GM19468 (cell line): Measurements from ENCODE around the gene CCDC172.

Source experiments
- ATAC-seq: cut with Tn5 transposase; IDR thresholded peaks from one replicate; pipeline ENCODE4 v1.9.1; 2021; ENCODE audit warnings: mild to moderate bottlenecking, moderate library complexity, moderate number of reproducible peaks; ENCODE audit not compliant: unreplicated experiment; ENCODE audit errors: extremely low read depth

The CCDC172 gene, protein sequence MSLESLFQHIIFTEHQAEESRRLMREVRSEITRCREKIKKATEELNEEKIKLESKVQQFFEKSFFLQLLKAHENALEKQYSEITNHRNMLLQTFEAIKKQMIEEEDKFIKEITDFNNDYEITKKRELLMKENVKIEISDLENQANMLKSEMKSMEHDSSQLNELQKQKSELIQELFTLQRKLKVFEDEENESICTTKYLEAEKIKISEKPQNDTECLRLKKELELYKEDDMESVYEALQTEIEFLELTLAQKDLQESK

DNA sequence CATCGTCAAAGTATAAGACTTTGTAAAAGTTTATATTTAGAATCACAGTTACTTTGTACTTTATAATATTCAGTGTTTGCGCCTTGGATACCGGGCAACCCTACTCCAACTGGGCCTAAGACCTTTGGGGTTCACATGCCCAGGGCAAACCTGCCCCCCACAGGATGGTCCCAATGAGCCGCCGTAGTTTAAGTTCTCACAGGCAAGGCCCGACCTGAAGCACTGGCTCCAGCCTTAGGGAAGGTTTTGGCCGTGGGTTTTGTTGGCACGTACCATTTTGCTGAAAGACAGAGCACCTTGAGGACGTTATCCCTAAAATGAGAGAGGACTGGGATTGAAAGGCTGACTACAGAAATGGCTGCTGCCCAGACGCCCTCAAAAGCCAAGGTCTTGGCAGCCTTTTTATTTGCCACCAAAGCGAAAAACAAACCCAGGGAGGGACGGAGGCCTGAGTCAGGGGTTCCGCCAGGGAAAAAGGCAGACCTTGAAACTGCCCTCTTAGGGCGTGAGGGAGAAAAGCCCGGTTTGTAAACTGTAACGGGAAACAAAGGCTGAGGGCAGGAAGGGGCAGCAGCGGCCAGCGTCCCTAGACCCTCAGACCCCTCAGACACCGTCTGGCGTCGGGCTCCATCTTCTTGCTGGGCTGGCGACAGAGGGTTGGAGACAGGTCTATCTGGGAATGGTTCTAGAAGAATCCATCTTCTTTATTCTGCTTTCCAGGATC, at the start of gene CCDC172:
Gene CCDC172, plus strand, starts transcription at position 222 of the 724 bp plus-strand sequence. CDS start 564 bp downstream, outside the sequence.
- no peak for ATAC-seq

DNA sequence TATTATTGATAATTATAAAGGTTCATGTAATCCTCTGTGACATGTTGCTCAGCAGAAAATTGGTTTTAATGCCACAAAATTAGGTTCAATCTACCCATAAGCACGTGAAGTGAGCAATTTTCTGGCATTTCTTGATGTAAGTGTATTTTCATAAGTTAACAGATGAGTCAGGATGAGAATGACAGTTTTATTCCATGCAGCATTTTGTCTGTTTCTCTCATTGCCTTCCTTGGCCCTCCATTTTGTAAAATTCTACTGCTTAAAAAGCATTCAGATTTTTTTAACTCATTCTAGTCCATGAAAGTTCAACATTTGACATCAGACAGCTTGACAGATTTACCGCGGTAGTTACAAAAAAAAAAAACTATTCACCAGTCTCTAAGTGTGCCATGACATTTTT, 47.3 kb upstream of the CCDC172 start:
- no peak for ATAC-seq

DNA sequence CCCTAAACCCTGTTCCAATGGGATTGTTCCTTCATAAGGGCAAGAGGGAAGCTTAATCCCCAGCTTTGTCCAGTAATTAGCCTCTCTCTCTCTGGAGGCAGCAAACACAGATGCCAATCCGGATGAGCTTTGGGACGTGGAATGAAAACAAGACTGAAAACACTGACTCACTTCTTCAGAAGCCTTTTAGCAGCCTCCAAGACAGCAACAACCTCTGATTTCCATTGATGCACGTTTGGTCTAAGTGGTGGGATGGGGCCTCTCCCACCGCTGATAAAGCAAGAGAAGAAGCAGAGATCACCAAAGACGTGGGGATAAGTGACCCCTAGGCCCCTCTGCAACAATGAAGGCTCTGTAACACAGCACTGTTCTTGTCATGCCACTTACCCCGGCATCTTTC, 45.4 kb upstream of the CCDC172 start:
- ATAC-seq: no peak

DNA sequence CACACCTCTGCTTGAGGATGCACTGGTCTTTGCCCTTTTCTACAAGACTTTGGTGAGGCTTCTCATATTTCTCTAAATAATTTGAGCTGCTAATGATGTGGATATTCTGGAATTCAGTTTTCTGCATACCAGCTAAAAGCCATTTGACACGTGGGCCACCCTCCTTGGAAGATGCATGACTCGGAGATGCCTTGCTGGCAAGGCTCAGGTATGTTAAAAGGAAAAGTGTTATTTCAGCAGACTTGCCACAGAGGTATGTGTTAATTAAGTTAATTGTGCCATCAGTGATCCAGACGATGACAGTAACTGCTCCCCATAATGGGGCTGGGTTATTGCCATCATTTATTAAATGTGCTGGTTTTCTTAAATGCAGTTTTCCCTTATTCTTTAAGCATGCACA, 42.5 kb upstream of the CCDC172 start:
- ATAC-seq: no peak

DNA sequence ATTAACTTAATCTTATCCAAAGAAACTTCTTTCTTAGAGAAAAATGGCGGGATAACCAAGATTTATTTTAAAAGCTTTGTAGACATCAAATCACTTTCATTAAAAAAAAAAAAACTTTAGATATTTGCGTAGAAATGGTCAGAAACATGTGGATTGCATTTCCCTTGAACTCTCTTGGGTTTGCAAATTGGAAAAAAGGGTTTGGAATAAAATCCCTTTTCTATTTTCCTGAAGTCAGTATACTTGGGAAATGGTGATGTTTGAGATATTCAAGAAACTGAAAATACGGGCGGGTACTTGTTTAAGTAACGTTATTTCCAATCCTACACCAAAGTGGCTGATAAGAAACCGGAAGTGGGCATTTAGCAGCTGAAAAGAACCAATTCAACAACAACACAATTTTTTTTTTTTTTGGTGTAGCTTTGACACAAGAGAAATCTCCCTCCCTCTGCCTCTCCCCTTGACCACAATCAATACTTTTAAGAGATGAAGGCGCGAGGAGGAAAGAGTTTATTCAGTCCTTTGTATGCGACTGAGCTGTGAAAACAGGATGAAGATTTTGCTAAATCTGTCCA, 37.5 kb upstream of the CCDC172 start:
- no peak for ATAC-seq

DNA sequence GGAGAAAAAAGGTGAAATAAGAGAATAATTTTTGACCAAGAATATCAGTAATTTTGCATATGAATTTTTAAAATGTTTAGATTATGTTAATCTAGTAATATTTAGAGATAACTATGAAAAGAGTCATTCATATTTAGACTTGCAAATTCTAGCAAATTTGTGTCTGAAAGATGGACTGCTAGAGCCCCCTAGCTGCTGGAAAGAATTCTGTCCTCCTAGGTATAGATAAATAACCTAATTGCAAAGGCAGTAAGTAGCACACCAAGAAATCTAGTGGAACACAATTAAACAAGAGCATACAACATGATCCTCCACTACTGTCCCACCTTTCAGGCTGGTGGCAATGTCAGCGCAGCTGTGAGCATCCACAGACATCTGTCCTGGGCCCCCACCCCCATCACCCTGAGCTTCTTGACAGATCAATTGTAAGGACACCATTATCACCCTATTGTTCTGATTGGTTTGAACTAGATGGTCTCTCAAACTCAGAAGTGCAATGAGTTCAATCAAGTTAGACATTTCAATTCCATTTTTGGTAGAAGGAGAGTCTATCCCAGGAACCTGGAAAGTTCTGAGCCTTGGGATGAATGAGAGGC, 36.2 kb upstream of the CCDC172 start:
- no peak for ATAC-seq

DNA sequence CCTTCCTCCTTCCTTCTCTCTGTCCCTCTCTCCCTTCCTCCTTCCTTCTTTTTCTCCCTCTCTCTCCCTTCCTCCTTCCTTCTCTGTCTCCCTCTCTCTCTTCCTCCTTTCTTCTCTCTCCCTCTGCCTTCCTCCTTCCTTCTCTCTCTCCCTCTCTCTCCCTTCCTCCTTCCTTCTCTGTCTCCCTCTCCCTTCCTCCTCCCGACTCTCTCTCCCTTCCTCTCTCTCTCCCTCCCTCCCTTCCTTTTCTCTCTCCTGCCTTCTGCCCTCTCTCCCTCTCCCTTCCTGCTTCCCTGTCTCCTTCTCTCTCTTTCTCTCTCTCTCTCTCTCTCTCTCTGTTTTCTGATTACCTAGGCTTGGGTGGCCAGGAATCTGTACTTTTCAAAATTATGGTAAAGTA, 34.6 kb upstream of the CCDC172 start:
- no peak for ATAC-seq

DNA sequence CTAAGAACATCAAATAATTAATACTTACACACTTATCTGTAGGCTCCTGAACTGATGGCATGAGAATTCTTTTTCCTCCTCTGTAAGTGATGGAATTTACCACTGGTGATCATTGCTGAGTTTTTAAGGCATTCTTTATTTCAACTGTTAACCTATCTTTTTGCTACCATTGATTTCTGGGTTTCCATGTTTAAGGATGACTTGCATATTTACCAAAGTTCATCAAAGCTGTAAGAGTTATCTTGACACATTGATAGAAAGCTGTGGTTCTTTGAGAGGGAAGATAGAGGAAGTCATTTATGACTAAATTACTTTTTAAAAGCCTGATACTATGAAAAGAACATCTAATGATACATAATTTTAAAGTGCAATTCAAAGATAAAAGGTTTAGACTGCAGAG, 31.8 kb upstream of the CCDC172 start:
- no peak for ATAC-seq

DNA sequence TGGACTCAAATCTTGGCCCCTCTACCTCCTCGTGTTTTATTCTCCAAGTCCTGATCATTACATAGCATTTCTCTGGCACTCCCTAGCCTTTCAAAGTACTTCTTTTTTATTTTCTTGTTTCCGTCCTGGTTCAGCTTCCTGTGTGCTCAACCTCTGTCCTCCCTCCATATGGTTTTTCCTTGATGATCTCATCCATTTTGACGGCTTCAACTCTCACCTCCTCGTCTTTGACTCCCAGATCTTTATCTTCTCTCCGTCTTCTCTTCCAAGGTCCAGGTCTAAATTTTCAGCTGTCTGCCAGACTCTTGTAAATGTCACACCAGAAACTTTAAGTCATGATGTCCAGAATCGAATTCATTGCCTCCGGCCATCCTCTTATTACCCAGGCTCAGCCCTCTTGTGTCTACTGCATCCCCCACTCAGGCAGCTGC, 27.9 kb upstream of the CCDC172 start:
- ATAC-seq: no peak

DNA sequence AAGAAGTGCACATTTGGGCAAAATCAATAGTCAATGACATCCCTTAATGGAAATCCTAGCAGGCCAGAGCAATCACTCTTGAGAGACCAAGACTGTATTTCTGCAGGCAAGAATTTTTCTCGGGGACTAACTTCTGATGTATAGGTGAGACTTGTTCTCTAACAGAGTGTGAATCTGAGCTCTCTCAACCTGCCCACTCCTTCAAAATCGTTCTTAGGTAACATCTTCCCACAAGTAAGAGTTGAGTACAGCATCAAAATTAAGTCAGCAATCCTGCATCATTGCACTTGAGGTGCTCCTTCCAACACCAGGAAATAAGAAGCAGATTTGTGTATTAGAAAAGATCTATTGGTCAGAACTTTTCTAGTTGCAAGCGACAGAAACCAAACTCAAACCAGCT, 25.7 kb upstream of the CCDC172 start:
- no peak for ATAC-seq

DNA sequence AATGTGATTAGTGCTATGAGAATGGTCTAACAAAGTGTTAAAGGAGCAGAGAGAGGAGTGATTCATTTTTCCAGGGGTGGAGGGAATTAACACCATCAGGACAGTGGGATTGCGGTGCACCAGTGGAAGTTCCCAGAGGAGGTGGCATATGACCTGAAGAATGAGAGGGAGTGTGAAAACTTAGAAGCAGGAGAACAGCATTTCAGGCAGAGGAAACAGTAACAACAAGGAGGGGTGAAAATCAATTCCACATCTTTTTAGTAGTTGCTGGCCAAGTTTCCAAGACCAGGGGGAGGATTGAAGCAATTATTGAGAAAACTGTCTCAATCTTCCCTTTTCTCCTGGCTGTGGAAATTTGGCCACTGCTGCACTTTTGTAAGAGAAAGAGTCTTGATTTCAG, 23.7 kb upstream of the CCDC172 start:
- ATAC-seq: no peak

DNA sequence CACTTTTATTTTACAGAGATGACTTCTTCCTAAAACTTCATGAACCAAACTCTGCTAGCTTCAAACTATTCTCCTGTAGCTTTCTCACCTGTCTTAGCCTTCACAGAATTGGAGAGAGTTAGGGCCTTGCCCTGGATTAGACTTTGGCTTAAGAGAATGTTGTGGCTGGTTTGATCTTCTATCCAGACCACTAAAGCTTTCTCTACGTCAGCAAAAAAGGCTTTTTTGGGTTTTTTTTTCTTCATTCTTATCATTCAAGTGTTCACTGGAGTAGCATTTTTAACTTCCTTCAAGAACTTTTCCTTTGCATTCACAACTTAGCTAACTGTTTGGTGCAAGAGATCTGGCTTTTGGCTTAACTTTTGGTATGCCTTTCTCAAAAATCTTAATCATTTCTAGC, 19.3 kb upstream of the CCDC172 start:
- ATAC-seq: no peak

DNA sequence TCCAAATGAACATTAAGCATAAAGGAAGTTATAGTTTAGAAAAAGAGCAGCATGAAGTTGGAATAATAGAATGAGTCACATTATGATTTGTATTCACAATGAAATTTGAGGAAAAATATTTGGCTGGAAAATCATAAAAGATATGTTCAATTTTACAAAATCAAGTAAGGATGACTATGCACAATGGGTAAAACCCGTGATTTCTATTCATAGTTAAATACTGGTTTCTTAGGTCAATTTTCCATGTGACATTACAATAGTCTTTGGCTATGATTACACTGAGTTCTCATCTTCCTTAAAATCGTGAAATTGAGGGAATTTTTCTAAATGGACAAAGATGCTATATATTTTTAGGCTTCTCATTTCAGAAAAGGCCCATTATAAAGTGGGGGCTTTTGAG, 17.4 kb upstream of the CCDC172 start:
- no peak for ATAC-seq

DNA sequence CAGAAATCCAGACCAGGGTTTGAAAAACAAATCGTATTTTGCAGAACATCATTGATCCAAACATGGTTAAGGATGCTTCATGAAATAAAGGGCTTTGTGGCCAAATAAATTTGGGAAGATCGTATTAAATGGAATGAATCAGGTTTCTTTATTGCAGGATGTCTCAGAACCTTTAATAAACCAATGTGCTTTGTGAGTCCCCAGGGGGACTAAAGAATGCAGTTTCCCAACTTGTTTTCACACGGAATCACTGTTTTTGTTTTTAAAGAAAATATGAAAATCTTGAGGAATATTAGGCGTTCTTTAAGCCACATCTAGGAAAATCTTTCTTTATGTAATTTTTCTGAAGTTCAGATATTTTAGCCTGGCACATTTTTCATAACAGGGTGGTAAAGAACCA, 16.8 kb upstream of the CCDC172 start:
- ATAC-seq: no peak

DNA sequence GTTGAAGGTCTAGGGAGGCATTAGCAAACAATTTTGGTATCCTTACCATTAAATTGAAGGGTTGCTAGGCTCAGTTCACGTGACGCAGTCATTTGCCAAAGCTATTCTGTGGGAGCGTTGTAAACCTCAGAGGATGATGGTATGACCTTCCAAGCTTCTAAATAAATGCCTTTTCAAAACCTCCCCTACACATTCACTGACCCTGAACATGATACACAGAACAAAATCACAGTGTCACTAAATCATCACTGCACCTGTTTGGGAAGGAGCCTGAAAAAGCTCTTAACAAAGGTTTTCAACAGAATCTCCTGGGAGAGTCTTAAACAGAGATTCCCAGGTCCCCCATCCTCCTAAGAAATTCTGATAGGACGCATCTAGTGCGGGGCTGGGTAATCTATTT, 13.2 kb upstream of the CCDC172 start:
- no peak for ATAC-seq

DNA sequence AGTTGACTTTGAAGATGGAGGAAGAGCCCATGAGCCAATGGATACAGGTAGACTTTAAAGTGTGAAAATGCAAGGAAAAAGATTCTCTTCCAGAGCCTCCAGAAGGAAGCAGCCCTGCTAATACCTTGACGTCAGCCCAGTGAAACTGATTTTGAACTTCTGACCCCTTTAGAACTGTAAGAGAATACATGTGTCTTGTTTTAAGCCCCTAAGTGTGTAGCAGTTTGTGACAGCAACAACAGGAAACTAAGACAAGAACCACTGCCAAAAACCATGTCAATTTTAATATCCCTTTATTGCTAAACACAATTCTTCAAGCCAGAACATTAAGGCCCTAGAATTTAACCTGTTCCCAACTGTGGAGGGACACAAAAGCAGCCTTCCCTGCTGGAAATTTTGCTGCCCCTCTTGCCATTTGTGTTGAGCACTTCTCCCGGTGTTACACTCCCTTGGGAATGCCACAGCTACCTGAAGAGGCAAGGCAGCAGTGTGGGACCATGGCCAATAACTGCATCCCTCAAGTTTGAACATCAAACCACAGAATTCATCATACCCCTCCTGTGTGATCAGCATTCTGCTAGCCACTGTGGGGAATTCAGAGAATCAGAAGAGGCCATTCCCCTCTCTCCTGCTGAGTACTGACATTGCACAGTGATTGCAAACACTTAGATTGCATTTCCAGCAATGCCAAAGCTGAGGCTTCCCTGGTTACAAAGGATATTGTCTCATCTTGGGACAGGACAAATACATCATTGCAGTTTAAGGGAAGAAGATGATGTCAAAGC, 12.3 kb upstream of the CCDC172 start:
- ATAC-seq: no peak

DNA sequence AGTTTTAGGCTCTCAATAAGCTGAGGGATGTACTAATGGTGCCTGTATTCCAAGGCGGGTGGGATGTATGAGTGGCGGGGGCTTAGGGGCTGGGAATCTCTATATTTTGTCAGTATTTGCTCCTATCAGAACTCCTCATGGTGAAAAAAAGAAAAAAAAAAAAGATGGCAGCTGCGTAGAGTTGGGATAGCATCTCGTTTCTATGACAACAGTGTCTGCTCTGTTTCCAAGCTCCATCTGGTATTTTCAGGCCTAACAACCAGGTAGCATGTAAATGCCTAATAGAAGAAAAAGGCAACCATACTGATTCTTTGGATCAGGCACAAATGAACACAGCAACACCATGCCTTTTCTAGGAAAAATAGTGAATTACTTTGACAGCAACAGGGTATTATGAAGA, 11.7 kb upstream of the CCDC172 start:
- no peak for ATAC-seq

DNA sequence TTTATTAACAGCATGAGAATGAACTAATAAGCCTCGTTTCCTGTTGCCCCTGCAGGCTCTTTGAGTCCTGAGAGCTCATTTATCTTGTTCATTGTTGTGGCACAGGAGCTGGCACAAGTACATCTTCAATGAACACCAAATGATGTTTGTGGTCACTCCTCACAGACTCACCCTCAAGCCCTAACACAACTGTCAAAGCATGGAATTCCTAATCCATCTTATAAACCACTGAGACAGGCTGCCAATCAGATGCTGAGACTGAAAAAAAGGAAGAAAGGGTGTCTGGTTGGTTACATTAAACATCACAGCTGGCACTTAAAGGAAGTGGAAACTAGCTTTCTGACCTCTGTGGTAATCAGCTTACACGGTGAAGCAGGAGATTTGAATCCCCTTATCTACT, 7.7 kb upstream of the CCDC172 start:
- ATAC-seq: no peak

DNA sequence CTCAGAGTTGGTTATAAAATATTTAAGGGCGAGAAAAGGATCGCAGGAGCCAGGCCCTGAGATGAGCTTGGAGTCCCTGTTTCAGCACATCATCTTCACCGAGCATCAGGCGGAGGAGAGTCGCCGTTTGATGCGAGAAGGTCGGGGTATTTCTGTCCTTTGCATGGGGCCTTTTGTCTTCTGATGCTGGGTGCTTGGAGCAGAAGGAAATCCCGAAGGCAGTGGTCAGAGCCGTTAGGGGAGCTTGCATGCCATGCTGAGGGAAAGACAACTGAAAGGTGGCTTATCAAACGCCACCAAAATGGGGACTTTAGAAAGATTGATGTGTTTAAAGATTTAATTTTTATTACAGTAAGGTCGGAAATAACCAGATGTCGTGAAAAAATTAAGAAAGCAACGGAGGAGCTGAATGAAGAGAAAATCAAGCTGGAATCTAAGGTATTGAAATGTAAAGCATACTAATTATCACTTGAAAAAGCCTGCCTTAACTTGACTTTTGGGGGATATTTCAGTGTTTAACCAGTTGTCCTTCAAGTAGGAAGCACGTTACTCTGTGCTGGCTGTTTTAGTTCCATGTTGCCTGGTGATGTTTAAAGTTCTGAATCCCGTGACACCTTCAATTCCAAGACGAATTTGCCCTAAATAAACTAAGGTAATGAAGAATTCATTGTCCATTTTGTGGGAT, 845 bp downstream of the CCDC172 start:
- no peak for ATAC-seq

DNA sequence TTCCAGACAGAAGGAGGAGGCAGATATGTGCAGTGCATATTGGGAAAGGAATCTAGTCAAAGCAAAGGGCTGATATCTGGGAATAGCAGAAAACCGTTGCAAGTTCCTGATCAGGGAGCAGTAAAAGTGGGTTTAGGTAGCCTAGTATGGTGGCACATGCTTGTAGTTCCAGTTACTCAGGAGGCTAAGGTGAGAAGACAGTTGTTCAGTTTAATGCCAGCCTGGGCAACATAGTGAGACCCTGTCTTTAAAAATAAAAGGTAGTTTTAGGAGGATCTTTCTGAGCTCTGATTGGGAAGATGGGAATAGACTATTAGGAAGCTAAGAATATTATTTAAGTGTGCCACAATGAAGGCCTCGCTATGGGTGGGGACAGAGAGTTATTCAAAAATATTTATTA, 1.7 kb downstream of the CCDC172 start:
- no peak for ATAC-seq
